ENCODE measurements around the gene FCMR.

- TF ChIP-seq CTCF (IDR thresholded peaks at IDR 0.05; ENCODE audit: low read depth, low read length, poor library complexity, severe bottlenecking) (no peak), EZH2phosphoT487 (IDR thresholded peaks at IDR 0.05; ENCODE audit: borderline replicate concordance, low read length) (no peak)
These were observed 40.5 kb upstream of the FCMR start for GRCh38 chr1:206962272-206962671.

Measured in DOHH2 (cell line).